Measurements from ENCODE around the gene NFATC1. TPM values are rescaled to one million over a fixed set of nuclear protein-coding genes. Genes with fewer than 3 reads are reported as not detected.
A peak's percentile ranks its signal among the peaks of the same experiment; 100 is the strongest.

The NFATC1 gene
- total and polyA plus RNA-seq, 2 donors (not counting 1 experiment from before 2014, with no cell fraction given) = 0.92 to 4.3 TPM

GRCh38 chr18:79447703-79448367 lies 52.1 kb downstream of the NFATC1 start:
- no peak overlapping the region for H3K27ac ChIP-seq (ENCODE audit: insufficient read depth, low read length)
- no peaks in the 10 kb centered on the region for H3K79me2 ChIP-seq (ENCODE audit: control insufficient read depth, insufficient read depth, low read length)
- H2AFZ ChIP-seq (ENCODE audit: low read length) = no peak overlapping the region
- H3K9me3 ChIP-seq (ENCODE audit: control insufficient read depth, insufficient read depth, low read depth, low read length) = no peaks in the 10 kb centered on the region
- TF ChIP-seq EZH2 (IDR thresholded peaks at IDR 0.05; ENCODE audit: low read length, missing control alignments) (no peak), CTCF (conservative IDR thresholded peaks at IDR 0.05 in 1 of 2, IDR thresholded peaks at IDR 0.05 in 1 of 2; ENCODE audit: low read depth in 1 of 2, low read length in 2 of 2) (no peak)
- H3K36me3 ChIP-seq (ENCODE audit: control insufficient read depth, insufficient read depth, low read length) = no peaks in the 10 kb centered on the region
- H3K4me2 ChIP-seq (ENCODE audit: extremely low read depth, insufficient read depth, low read length) = no peak overlapping the region
- no peak overlapping the region for H3K4me3 ChIP-seq (replicated peaks in 1 of 4; ENCODE audit: control extremely low read depth in 1 of 4, insufficient read depth in 1 of 4, low read depth in 3 of 4, low read length in 4 of 4)
- H3K4me1 ChIP-seq (ENCODE audit: control insufficient read depth, extremely low read depth, insufficient read depth, low read length) = no peaks in the 10 kb centered on the region
- DNase-seq (ENCODE audit: low read depth in 2 of 2) = peak; percentile 24 to 50
- no peaks in the 10 kb centered on the region for H3K27me3 ChIP-seq (ENCODE audit: control insufficient read depth, insufficient read depth, low read length)
- H3K9ac ChIP-seq (ENCODE audit: insufficient read depth, low read length) = no peak overlapping the region
- no peaks in the 10 kb centered on the region for H4K20me1 ChIP-seq (ENCODE audit: control insufficient read depth, extremely low read depth, insufficient read depth, low read length)

GRCh38 chr18:79448621-79449020 lies 52.9 kb downstream of the NFATC1 start:
- no peaks in the 10 kb centered on the region for H3K27me3 ChIP-seq (ENCODE audit: control insufficient read depth, insufficient read depth, low read length)
- H3K4me1 ChIP-seq (ENCODE audit: control insufficient read depth, extremely low read depth, insufficient read depth, low read length) = no peaks in the 10 kb centered on the region

More at GRCh38 chr18:79448621-79449020, 52.9 kb downstream of the NFATC1 start:
- no peaks in the 10 kb centered on the region for H3K36me3 ChIP-seq (ENCODE audit: control insufficient read depth, insufficient read depth, low read length)
- no peaks in the 10 kb centered on the region for H3K9me3 ChIP-seq (ENCODE audit: control insufficient read depth, insufficient read depth, low read depth, low read length)
- no peak for DNase-seq (ENCODE audit: low read depth in 2 of 2)
- no peaks in the 10 kb centered on the region for H3K79me2 ChIP-seq (ENCODE audit: control insufficient read depth, insufficient read depth, low read length)
- H4K20me1 ChIP-seq (ENCODE audit: control insufficient read depth, extremely low read depth, insufficient read depth, low read length) = no peaks in the 10 kb centered on the region
- H3K27ac ChIP-seq (ENCODE audit: insufficient read depth, low read length) = no peak overlapping the region
- no peak overlapping the region for H3K9ac ChIP-seq (ENCODE audit: insufficient read depth, low read length)
- H3K4me2 ChIP-seq (ENCODE audit: extremely low read depth, insufficient read depth, low read length) = no peak overlapping the region
- no peak overlapping the region for H2AFZ ChIP-seq (ENCODE audit: low read length)
- no peak for TF ChIP-seq EZH2 (IDR thresholded peaks at IDR 0.05; ENCODE audit: low read length, missing control alignments)
- TF ChIP-seq CTCF (conservative IDR thresholded peaks at IDR 0.05 in 1 of 2, IDR thresholded peaks at IDR 0.05 in 1 of 2; ENCODE audit: low read depth in 1 of 2, low read length in 2 of 2) = no peak
- H3K4me3 ChIP-seq (replicated peaks in 1 of 4; ENCODE audit: control extremely low read depth in 1 of 4, insufficient read depth in 1 of 4, low read depth in 3 of 4, low read length in 4 of 4) = no peak overlapping the region
